ENCODE measurements around the gene RACGAP1.

Gene RACGAP1

GRCh38 chr12:49967042-49967776 is 58.1 kb downstream of the RACGAP1 start:
- peak; percentile 58 for DNase-seq

- DNase-seq, result no peak
These were observed 58.7 kb downstream of the RACGAP1 start for GRCh38 chr12:49966511-49967041.

- no peak for DNase-seq
These were observed 59.5 kb downstream of the RACGAP1 start for GRCh38 chr12:49965836-49966235.

GRCh38 chr12:49964849-49965624 is 60.3 kb downstream of the RACGAP1 start:
- DNase-seq, result no peak

- DNase-seq, result no peak
These were observed 61.1 kb downstream of the RACGAP1 start for GRCh38 chr12:49963976-49964815.

- no peak for DNase-seq
These were observed 62.2 kb downstream of the RACGAP1 start for GRCh38 chr12:49962861-49963765.

GRCh38 chr12:49961993-49962764 is 63.1 kb downstream of the RACGAP1 start:
- no peak for DNase-seq

- no peak for DNase-seq
These were observed 64.0 kb downstream of the RACGAP1 start, which contains the start of gene AQP5 for GRCh38 chr12:49961111-49961922. Gene AQP5 (plus strand): TSS chr12:49961872. CDS start chr12:49962018, 146 bp downstream.

- no peak for DNase-seq
These were observed 64.7 kb downstream of the RACGAP1 start for GRCh38 chr12:49960474-49961110.

- no peak for DNase-seq
These were observed 65.4 kb downstream of the RACGAP1 start for GRCh38 chr12:49959685-49960473.

- no peak for DNase-seq
These were observed 67.7 kb downstream of the RACGAP1 start for GRCh38 chr12:49957570-49957967.

- DNase-seq, result no peak
These were observed 68.4 kb downstream of the RACGAP1 start for GRCh38 chr12:49956663-49957569.

GRCh38 chr12:49955899-49956662 is 69.2 kb downstream of the RACGAP1 start:
- DNase-seq, result no peak

- no peak for DNase-seq
These were observed 70.1 kb downstream of the RACGAP1 start for GRCh38 chr12:49954863-49955830.
